ENCODE measurements around the gene NAT9. TPM values are rescaled to one million over a fixed set of nuclear protein-coding genes. Genes with fewer than 3 reads are reported as not detected.

The NAT9 gene
- total RNA-seq, 3 donors from 2014 or later = 35.8 to 40.6 (median 39.8) TPM

- no peak overlapping the region for H3K4me3 ChIP-seq
- no peaks in the 10 kb centered on the region for H3K9me3 ChIP-seq
- TF ChIP-seq, protein P1, sequence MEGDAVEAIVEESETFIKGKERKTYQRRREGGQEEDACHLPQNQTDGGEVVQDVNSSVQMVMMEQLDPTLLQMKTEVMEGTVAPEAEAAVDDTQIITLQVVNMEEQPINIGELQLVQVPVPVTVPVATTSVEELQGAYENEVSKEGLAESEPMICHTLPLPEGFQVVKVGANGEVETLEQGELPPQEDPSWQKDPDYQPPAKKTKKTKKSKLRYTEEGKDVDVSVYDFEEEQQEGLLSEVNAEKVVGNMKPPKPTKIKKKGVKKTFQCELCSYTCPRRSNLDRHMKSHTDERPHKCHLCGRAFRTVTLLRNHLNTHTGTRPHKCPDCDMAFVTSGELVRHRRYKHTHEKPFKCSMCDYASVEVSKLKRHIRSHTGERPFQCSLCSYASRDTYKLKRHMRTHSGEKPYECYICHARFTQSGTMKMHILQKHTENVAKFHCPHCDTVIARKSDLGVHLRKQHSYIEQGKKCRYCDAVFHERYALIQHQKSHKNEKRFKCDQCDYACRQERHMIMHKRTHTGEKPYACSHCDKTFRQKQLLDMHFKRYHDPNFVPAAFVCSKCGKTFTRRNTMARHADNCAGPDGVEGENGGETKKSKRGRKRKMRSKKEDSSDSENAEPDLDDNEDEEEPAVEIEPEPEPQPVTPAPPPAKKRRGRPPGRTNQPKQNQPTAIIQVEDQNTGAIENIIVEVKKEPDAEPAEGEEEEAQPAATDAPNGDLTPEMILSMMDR (IDR thresholded peaks at IDR 0.05) = no peak
- DNase-seq (no peak), ATAC-seq (no peak)
- H3K4me1 ChIP-seq (ENCODE audit: low read depth) = no peaks in the 10 kb centered on the region
- intact Hi-C loops (cut with DNase I, micrococcal nuclease) = no loop called here
- no peaks in the 10 kb centered on the region for H3K36me3 ChIP-seq (ENCODE audit: low read depth)
Observed at GRCh38 chr17:74821655-74822334, 45.6 kb upstream of the NAT9 start.

DNA sequence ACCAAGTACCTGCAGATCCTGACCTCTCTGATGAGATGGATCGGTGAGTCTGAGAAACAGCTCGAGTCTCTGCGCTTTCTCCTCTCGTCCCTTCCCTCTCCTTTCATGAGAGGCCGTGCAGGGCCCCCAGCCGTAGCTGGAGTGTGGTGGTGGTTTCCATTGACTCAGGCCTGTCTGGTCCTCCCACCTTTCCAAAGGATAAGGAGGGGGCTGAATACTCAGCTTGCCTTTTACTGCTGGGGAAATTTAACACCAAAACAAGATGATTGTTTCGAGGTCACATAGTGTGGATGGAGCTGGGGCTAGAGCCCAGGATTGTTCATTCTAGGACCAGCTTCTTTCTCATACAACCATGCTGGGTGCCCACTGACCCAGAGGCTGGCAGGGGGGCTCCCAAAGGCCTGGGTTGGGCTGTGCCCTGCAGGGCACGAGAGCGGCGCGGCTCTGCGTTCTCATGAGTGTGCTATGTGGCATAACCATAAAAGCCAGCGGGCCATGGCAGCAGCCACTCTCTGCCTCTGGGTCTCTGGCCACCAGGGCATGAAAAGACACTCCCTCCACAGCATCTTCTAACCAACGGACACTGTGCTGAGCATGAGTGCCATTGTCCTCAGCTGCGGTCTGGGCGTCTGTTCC is 43.8 kb upstream of the NAT9 start:
- H3K4me1 ChIP-seq (ENCODE audit: low read depth) = no peaks in the 10 kb centered on the region
- intact Hi-C loops (cut with DNase I, micrococcal nuclease) = no loop called here
- no peaks in the 10 kb centered on the region for H3K9me3 ChIP-seq
- no peak overlapping the region for H3K4me3 ChIP-seq
- TF ChIP-seq, protein P1 (IDR thresholded peaks at IDR 0.05) = no peak
- DNase-seq (no peak), ATAC-seq (no peak)
- H3K36me3 ChIP-seq (ENCODE audit: low read depth) = no peaks in the 10 kb centered on the region

GRCh38 chr17:74818291-74818938 is 42.3 kb upstream of the NAT9 start:
- no peak for DNase-seq
- no peaks in the 10 kb centered on the region for H3K4me1 ChIP-seq (ENCODE audit: low read depth)
- ATAC-seq = no peak
- TF ChIP-seq, protein P1 (IDR thresholded peaks at IDR 0.05) = no peak
- H3K36me3 ChIP-seq (ENCODE audit: low read depth) = no peaks in the 10 kb centered on the region
- intact Hi-C loops (cut with DNase I, micrococcal nuclease) = no loop called here
- H3K4me3 ChIP-seq = no peak overlapping the region
- H3K9me3 ChIP-seq = no peaks in the 10 kb centered on the region

DNA sequence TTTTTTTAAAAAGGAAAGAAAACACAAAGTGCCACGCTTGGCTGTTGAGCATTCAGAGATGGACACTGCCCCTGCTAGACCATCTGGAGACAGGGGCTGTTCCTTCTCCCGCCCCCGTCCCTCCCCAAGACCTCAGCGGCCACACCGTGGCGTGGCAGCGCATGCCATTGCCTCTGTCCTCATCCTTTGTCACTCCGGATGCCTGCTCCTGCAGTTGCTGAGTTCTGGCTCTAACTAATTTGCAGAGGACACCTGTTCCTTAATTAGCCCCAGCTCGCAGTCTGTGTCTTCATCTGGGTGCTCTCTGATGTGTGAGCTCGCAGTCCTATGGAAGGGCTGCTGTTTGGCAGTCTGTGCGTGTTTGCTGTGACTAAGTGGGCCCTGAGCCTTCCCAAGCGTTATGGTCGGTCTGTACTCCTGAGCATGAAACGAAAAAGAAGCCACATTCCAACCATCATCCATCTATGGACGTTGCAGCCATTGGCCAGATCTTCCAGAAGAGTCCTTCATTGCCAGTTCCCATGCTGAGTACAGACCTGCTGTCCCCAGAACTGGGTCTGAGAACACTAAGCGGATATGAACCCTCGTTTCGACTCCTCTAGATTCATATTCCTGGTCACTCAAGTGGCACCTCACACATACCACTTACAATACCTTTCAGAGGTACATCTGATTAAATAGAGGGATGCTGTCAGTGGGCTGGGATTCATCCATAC is 40.9 kb upstream of the NAT9 start:
- Histone ChIP-seq H3K4me1 (ENCODE audit: low read depth) (no peaks in the 10 kb centered on the region), H3K4me3 (no peak overlapping the region), H3K36me3 (ENCODE audit: low read depth) (no peaks in the 10 kb centered on the region), H3K9me3 (no peaks in the 10 kb centered on the region)
- ATAC-seq (no peak), DNase-seq (no peak)
- intact Hi-C loops (cut with DNase I, micrococcal nuclease) = no loop called here
- TF ChIP-seq, protein P1 (IDR thresholded peaks at IDR 0.05) = no peak

GRCh38 chr17:74815550-74816370 is 39.6 kb upstream of the NAT9 start:
- no peaks in the 10 kb centered on the region for H3K4me1 ChIP-seq (ENCODE audit: low read depth)
- no peaks in the 10 kb centered on the region for H3K9me3 ChIP-seq
- DNase-seq (no peak), ATAC-seq (no peak)
- TF ChIP-seq, protein P1 (IDR thresholded peaks at IDR 0.05) = no peak
- no peaks in the 10 kb centered on the region for H3K36me3 ChIP-seq (ENCODE audit: low read depth)
- no peak overlapping the region for H3K4me3 ChIP-seq
- intact Hi-C loops (cut with DNase I, micrococcal nuclease) = no loop called here

Measured in mucosa of descending colon (tissue), 3 donors.